Activated CD8-positive, alpha-beta memory T cell treated with anti-CD3 and anti-CD28 coated beads for 4 hours (primary cell): ENCODE results near the gene ERICH6.
"Not testable (repeated sequence)": the region's sequence is repeated elsewhere in the genome, so short reads cannot be mapped to it uniquely, and the experiment has no call there.

ENCODE experiments used
- DNase-seq, 2 donors: peaks; one replicate each; pipeline ENCODE4 v3.0.0-alpha.2; 2020; ENCODE audit warnings: low read depth in 2 of 2

The ERICH6 gene

GRCh38 chr3:150682279-150682678 is 21.4 kb downstream of the ERICH6 start:
- DNase-seq: no peak

GRCh38 chr3:150681057-150681456 is 22.7 kb downstream of the ERICH6 start:
- no peak for DNase-seq

GRCh38 chr3:150680562-150680961 is 23.2 kb downstream of the ERICH6 start:
- no peak for DNase-seq

- DNase-seq: no peak
These were observed 28.1 kb downstream of the ERICH6 start for GRCh38 chr3:150675587-150675986.

- no peak for DNase-seq
These were observed 29.8 kb downstream of the ERICH6 start for GRCh38 chr3:150673966-150674365.

GRCh38 chr3:150666167-150666566 is 37.6 kb downstream of the ERICH6 start:
- no peak for DNase-seq

- DNase-seq: no peak
These were observed 40.3 kb downstream of the ERICH6 start for GRCh38 chr3:150663461-150663860.

- no peak for DNase-seq
These were observed 41.1 kb downstream of the ERICH6 start for GRCh38 chr3:150662410-150663200.

- DNase-seq: no peak
These were observed 47.4 kb downstream of the ERICH6 start for GRCh38 chr3:150656316-150656715.

- DNase-seq: no peak
These were observed 50.6 kb downstream of the ERICH6 start for GRCh38 chr3:150653110-150653561.

GRCh38 chr3:150640256-150640655 is 63.5 kb downstream of the ERICH6 start:
- DNase-seq: no peak

GRCh38 chr3:150639262-150639661 is 64.5 kb downstream of the ERICH6 start:
- no peak for DNase-seq

GRCh38 chr3:150636258-150636657 is 67.5 kb downstream of the ERICH6 start:
- DNase-seq: no peak

- DNase-seq: no peak
These were observed 68.2 kb downstream of the ERICH6 start for GRCh38 chr3:150635526-150635925.

GRCh38 chr3:150635076-150635475 is 68.6 kb downstream of the ERICH6 start:
- DNase-seq: no peak

- no peak for DNase-seq
These were observed 72.1 kb downstream of the ERICH6 start for GRCh38 chr3:150631515-150632221.

- DNase-seq: no peak
These were observed 76.2 kb downstream of the ERICH6 start for GRCh38 chr3:150627557-150627956.

GRCh38 chr3:150626148-150626930 is 77.4 kb downstream of the ERICH6 start:
- no peak for DNase-seq

GRCh38 chr3:150623945-150624344 is 79.8 kb downstream of the ERICH6 start:
- no peak for DNase-seq

GRCh38 chr3:150622955-150623354 is 80.8 kb downstream of the ERICH6 start:
- DNase-seq: not testable (repeated sequence)

GRCh38 chr3:150620002-150620689 is 83.6 kb downstream of the ERICH6 start:
- DNase-seq: no peak
